Rectal smooth muscle tissue (tissue), 1 donor: ENCODE data around the gene ATRAID.
"Not testable (repeated sequence)": the region's sequence is repeated elsewhere in the genome, so short reads cannot be mapped to it uniquely, and the experiment has no call there.

Source experiments
- H3K27ac ChIP-seq: one replicate; pipeline ENCODE4 v1.7.0; 2013; ENCODE audit warnings: low read depth, low read length, inconsistent platforms
- H3K27me3 ChIP-seq: one replicate; pipeline ENCODE4 v1.7.0; 2013; ENCODE audit warnings: low read length; ENCODE audit not compliant: control insufficient read depth, insufficient read depth
- H3K36me3 ChIP-seq: one replicate; pipeline ENCODE4 v1.7.0; 2013; ENCODE audit warnings: low read length; ENCODE audit not compliant: control insufficient read depth, insufficient read depth
- H3K4me1 ChIP-seq: one replicate; pipeline ENCODE4 v1.7.0; 2013; ENCODE audit warnings: low read length; ENCODE audit not compliant: control insufficient read depth, insufficient read depth
- H3K4me3 ChIP-seq: one replicate; pipeline ENCODE4 v1.7.0; 2013; ENCODE audit warnings: low read length
- H3K9ac ChIP-seq: one replicate; pipeline ENCODE4 v1.7.0; 2013; ENCODE audit warnings: low read length

The ATRAID gene

DNA sequence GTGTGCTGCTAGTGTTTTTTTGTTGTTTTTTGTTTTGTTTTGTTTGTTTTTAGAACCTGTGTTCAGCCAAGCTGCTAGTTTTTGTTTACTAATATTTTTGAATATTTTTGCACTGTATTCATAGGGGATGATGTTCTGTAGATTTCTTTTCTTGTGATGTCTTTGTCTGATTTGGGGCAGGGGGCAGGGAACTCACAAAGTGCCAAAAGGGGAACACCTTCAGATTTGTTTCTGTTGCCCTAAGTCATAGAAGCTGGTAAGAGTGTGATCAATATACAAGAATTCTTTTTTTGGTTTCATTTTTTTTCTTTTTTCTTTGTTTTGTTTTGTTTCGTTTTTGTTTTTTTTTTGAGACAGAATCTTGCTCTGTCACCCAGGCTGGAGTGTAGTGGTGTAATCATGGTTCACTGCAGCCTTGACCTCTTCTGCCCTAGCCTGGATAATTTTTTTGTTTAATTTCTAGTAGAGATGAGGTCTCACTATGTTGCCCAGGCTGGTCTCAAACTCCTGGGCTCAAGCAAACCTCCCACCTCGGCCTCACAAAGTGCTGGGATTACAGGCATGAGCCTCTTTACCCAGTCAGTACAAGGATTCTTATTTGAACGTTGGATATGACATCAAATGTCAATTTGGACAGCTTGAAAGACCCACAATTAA is 32.4 kb upstream of the ATRAID start:
- no peaks in the 10 kb centered on the region for H3K4me1 ChIP-seq
- H3K9ac ChIP-seq = no peak overlapping the region
- H3K27me3 ChIP-seq = peaks cover 3% of the 10 kb centered on the region
- no peak overlapping the region for H3K4me3 ChIP-seq
- H3K36me3 ChIP-seq = no peaks in the 10 kb centered on the region
- H3K27ac ChIP-seq = no peak overlapping the region

DNA sequence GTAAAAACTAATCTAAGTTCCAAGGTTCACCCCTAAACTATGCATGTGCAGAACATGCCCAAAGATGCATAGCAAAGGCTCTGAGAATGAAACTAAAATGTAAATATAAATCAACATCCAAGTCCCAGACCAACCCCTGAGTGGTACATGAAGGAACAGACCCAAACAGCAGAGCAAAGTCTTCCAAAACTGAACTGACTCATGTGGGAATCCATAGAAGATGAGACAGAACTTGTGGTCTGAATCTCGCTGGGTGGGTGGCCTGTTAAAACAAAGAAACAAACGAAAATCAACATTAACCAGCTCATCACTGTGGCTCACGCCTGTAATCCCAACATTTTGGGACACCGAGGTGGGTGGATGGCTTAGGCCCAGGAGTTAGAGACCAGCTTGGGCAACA is 29.5 kb upstream of the ATRAID start:
- Histone ChIP-seq H3K4me3 (no peak overlapping the region), H3K4me1 (no peaks in the 10 kb centered on the region), H3K36me3 (no peaks in the 10 kb centered on the region), H3K9ac (no peak overlapping the region), H3K27me3 (no peaks in the 10 kb centered on the region), H3K27ac (no peak overlapping the region)

DNA sequence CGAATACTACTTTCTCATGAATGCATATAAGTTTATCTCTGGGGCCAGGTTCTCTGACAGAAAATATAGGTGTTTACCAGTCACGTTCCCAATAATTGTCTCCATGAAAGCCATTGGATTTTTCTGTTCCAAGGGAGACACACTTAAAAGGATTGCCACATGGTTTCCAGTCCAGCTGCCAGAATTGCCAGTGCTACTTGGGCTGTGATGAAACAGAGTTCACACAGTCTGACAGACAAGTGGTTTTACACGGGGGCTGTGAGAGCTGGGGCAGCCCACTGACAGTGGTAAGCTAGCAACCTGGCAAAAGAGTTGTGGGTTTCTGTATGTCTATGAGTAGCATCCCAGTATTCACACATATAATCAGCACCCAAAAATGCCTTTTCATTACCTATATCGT is 27.7 kb upstream of the ATRAID start:
- no peak overlapping the region for H3K27ac ChIP-seq
- no peaks in the 10 kb centered on the region for H3K36me3 ChIP-seq
- H3K27me3 ChIP-seq = no peaks in the 10 kb centered on the region
- H3K4me1 ChIP-seq = no peaks in the 10 kb centered on the region
- H3K4me3 ChIP-seq = no peak overlapping the region
- no peak overlapping the region for H3K9ac ChIP-seq

DNA sequence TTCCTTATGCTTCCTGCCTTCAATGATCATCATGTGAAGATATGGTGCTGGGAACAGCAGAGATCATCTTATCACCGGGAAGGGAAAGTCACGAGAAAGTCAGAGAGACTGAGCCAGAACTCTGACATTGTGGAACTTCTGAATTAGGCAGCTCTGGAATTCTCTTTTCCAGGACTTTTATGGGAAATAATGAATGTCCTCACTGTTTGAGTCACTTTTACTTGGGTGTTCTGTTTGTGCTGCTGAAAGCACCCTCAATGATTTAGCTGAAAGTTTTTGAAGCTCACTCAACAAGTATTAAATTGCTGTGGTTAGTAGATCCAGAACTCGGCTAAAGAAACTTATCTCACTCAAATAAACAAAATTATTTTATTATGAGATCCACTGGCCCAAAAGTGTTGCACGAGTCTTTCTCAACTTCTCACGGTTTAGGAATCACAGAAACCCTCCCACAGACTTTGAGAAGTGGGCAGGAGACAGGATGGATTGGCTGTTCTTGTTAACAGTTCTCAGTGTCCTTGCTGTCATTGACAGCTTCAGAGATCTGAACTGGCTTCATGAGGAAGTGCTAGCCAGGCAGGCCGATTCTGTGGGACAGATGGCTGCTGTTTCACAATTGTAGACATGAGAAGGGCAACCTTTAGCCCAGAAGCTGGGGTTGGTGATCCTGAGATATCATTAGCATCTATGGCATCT is 26.4 kb upstream of the ATRAID start:
- Histone ChIP-seq H3K4me3 (no peak overlapping the region), H3K27me3 (no peaks in the 10 kb centered on the region), H3K4me1 (no peaks in the 10 kb centered on the region), H3K9ac (no peak overlapping the region), H3K27ac (peak overlapping the region; percentile 37), H3K36me3 (no peaks in the 10 kb centered on the region)

DNA sequence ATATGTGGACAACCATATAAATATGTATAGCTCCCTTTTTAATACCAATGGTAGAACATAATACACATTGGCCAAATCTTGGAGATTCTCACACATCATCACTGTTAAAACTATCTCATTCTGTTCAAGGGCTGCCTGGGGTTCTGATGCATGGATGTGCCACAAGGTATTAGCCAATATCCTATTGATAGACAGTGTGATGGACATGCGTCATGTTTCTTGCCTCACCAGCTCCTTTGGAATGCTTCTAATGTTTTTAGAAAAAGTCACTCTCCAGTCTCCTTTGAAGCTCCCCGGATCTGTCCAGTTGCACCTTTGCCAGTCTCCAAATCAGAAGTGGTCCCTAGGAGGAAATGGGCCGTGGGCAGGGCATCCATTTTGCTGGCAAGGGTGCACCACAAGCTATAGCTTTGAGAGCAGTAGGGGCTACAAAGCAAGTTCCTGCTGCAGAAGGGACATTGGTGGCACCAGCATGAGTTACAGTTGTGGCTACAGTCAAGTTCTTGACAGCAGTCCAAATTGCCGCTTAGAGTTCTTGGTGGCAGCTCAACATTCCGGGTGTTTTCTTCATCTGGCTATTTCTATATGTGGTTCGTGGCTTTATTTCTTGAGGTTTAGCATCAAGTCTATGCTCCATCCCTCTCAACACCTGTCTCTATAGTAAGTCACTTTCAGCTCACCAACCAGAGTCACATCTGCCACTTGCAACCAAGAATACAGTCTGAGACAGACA is 25.1 kb upstream of the ATRAID start:
- no peaks in the 10 kb centered on the region for H3K4me1 ChIP-seq
- H3K36me3 ChIP-seq = no peaks in the 10 kb centered on the region
- no peak overlapping the region for H3K27ac ChIP-seq
- no peaks in the 10 kb centered on the region for H3K27me3 ChIP-seq
- no peak overlapping the region for H3K4me3 ChIP-seq
- H3K9ac ChIP-seq = no peak overlapping the region

DNA sequence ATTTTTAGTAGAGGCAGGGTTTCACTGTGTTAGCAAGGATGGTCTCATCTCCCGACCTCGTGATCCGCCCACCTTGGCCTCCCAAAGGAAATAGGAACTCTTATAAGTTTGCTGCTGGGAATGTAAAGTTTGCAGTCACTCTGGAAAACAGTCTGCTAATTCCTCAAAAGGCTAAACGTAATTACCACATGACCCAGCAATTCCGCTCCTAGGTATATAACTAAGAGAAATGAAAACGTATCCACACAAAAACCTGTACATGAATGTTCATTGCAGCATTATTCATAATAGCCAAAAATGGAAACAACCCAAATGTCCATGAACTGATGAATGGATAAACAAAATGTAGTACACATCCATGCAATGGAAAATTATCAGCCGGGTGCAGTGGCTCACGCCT is 21.9 kb upstream of the ATRAID start:
- Histone ChIP-seq H3K4me1 (no peaks in the 10 kb centered on the region), H3K9ac (no peak overlapping the region), H3K4me3 (no peak overlapping the region), H3K36me3 (no peaks in the 10 kb centered on the region), H3K27me3 (no peaks in the 10 kb centered on the region), H3K27ac (no peak overlapping the region)

DNA sequence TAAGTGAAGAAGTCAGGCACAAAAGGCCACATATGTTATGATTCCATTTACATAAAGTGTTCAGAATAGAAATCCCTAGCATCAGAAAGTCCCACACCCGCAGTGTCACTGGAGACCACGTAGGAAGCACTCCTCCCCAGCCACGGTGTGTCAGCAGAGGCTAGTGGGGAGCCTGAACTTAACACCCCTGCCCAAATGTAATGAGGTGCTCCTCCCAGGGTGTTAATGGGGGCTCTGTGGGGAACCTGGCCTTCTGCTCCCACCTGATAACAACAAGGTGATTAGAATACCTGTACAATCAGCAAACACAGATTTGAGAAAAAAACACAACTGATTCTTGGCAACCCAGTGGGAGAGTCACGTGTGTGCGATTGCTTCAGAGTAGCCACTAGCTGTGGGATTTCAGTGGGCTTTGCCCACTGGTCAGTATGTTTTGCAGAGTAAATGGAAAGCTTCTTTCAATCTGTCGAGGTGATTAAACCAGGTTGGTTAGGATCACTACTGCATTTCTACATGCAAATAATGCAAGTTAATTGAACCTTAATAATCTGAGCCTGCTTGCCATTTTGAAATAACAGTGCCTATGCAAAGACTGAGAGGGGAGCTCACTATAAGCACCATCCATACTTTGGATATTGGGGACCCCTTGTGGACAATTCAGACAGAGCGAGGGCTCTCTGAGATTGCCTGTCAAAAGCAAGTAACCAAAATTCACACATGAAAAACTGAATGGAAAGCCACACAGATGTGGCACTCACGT is 20.6 kb upstream of the ATRAID start:
- H3K4me1 ChIP-seq = no peaks in the 10 kb centered on the region
- H3K27me3 ChIP-seq = no peaks in the 10 kb centered on the region
- H3K27ac ChIP-seq = no peak overlapping the region
- H3K36me3 ChIP-seq = no peaks in the 10 kb centered on the region
- H3K4me3 ChIP-seq = no peak overlapping the region
- H3K9ac ChIP-seq = no peak overlapping the region

DNA sequence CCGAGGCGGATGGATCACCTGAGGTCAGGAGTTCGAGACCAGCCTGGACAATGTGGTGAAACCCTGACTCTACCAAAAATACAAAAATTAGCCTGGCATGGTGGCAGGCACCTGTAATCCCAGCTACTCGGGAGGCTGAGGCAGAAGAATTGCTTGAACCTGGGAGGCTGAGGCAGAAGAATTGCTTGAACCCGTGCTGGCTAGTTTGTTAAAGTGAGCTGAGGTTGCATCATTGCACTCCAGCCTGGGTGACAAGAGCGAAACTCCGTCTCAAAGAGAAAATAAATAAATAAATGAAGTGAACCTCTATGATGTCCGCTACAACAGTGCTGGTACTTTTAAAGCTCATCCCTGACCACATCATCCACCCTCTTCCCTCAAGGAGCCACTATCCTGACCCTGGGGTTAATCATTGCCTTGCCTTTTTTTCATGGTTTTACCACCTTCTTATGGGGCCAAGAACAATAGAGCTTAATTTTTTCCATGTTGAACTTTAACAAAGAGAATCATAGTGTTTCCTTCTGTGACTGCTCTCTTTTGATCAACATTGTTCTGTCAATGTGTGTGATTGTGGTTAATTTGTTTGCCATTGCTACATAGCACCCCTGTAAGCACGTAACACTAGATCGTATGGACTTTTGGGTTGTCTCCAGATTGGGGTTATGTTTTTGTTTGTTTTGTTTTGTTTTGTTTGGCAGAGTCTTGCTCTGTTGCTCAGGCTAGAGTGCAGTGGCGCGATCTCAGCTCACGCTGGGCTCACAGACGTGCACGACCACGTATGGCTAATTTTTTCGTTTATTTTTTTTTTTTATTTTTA is 17.1 kb upstream of the ATRAID start:
- Histone ChIP-seq H3K27me3 (no peaks in the 10 kb centered on the region), H3K4me1 (no peaks in the 10 kb centered on the region), H3K9ac (no peak overlapping the region)

DNA sequence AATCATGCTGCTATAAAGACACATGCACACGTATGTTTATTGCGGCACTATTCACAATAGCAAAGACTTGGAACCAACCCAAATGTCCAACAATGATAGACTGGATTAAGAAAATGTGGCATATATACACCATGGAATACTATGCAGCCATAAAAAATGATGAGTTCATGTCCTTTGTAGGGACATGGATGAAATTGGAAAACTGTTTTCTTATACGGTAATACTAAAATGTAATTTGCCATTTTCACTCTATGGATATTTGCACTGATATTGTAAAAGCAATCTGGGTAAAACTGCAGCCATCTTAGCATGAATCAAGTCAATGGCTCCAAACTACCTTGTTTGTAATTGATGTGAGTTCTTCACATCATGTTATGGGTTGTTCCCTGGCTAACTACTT is 16.0 kb upstream of the ATRAID start:
- H3K36me3 ChIP-seq, H3K27ac ChIP-seq, H3K4me1 ChIP-seq, H3K4me3 ChIP-seq, H3K9ac ChIP-seq, H3K27me3 ChIP-seq: not testable (repeated sequence)

More for the DNA sequence above, 17.1 kb upstream of the ATRAID start:
- H3K4me3 ChIP-seq = no peak overlapping the region
- H3K36me3 ChIP-seq = no peaks in the 10 kb centered on the region
- H3K27ac ChIP-seq = no peak overlapping the region

DNA sequence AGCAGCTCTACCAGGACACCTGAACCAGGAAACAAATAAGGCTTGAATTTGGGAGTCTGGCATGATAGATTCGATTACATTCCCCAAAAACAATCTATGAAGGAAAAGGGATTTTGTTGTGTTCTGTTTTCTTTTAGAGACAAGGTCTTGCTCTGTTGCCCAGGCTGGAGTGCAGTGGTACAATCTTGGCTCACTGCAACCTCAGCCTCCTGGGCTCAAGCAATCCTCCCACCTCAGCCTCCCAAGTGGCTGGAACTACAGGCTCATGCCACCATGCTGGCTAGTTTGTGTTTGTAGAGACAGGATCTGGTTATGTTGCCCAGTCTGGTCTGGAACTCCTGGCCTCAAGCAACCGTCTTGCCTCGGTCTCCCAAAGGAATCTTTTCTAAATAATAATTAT is 13.8 kb upstream of the ATRAID start:
- peaks cover 13% of the 10 kb centered on the region for H3K36me3 ChIP-seq
- not testable (repeated sequence) for H3K4me1 ChIP-seq, H3K9ac ChIP-seq, H3K27me3 ChIP-seq, H3K4me3 ChIP-seq, H3K27ac ChIP-seq

DNA sequence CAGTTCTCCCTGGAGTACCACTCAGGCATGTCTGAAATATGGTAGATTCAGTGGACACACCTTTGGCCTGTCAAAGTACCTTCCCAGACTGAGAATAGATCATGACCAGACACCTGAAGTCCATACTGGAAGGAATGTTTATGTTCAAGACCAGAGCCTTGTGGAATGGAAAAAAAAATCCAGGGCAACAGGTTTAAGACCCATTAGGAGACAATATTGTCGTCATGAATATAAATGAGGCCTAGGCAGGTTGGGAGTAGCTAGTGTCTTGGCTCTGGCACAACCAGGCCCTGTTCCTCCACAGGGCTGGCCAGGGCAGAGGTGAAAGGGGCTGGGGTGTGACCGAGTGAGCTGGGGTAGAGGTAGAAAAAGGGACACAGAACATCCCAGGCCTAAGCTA is 13.2 kb upstream of the ATRAID start:
- no peak overlapping the region for H3K4me3 ChIP-seq
- H3K4me1 ChIP-seq = no peaks in the 10 kb centered on the region
- no peaks in the 10 kb centered on the region for H3K27me3 ChIP-seq
- H3K36me3 ChIP-seq = peaks cover 15% of the 10 kb centered on the region
- H3K9ac ChIP-seq = no peak overlapping the region
- no peak overlapping the region for H3K27ac ChIP-seq

DNA sequence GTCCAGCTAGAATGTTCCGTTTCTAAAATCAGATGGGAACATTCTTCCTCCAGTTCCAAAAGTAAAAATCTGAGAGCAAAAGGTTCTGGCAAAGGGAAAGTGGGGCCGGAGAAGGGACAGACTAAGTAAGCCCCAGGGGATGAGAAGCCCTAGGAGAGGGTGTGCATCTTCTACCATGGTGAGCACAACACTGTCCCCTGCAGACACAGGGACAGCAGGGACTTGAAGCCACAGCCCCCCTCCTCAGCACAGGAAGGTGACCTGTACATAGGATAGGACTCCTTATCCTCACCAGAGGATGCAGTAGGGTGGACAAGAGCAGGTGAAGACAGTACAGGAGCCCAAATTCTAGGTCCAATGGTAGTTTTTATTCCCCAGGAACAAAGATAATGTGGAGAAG is 12.6 kb upstream of the ATRAID start:
- H3K9ac ChIP-seq = no peak overlapping the region
- no peaks in the 10 kb centered on the region for H3K27me3 ChIP-seq
- H3K27ac ChIP-seq = no peak overlapping the region
- no peaks in the 10 kb centered on the region for H3K4me1 ChIP-seq
- no peak overlapping the region for H3K4me3 ChIP-seq
- peaks cover 18% of the 10 kb centered on the region for H3K36me3 ChIP-seq
